GM12878 (cell line): Measurements from ENCODE around the gene C11orf52. TPM values are rescaled to one million over a fixed set of nuclear protein-coding genes. Genes with fewer than 3 reads are reported as not detected.

Experiments
- ATAC-seq: fragments of 200-7000 bp; cut with Tn5 transposase; 3 replicates; pipeline ENCODE4 v1.9.1; 2020; ENCODE audit warnings: mild to moderate bottlenecking, moderate library complexity
- BruUV-seq: library from RNA; stranded (reverse); fragments of 400-500 nt; replicated peaks from 2 replicates; lab custom pipeline; 2021; lab: Mats Ljungman, UMichigan
- CTCF ChIA-PET: fragments of 300-600 bp; sonication (Branson Sonifier 250); formaldehyde crosslinking; extraction: SDS; loops from one replicate; lab custom pipeline; 2021; ENCODE audit warnings: inconsistent platforms; lab: Yijun Ruan, JAX
- POLR2A ChIA-PET: fragments of 350-600 bp; formaldehyde crosslinking; extraction: SDS; loops from one replicate; lab custom pipeline; 2021; ENCODE audit warnings: inconsistent platforms; lab: Charles Lee
- RAD21 ChIA-PET: fragments of 300-600 bp; sonication (Branson Sonifier 250); formaldehyde crosslinking; loops from one replicate; lab custom pipeline; 2023; ENCODE audit warnings: antibody characterized with exemption; ENCODE audit not compliant: unreplicated experiment; lab: Charles Lee
- SMC1A ChIA-PET: fragments of 300-600 bp; sonication (Branson Sonifier 250); formaldehyde crosslinking; loops from one replicate; lab custom pipeline; 2023; ENCODE audit not compliant: unreplicated experiment, uncharacterized antibody; lab: Charles Lee
- DNase-seq: peaks from one replicate; pipeline ENCODE4 v3.0.0-alpha.2; 2011; ENCODE audit warnings: low read depth, low spot score
- FAIRE-seq: peaks from 3 replicates; lab custom pipeline; 2011; peaks lifted over from hg19 to GRCh38; lab: Jason Lieb, UNC
- H2AFZ ChIP-seq: 2 replicates; pipeline ENCODE4 v1.6.0; 2011; ENCODE audit warnings: low read depth, low read length, control low read depth; ENCODE audit not compliant: control insufficient read depth
- H3K27ac ChIP-seq: 2 replicates; pipeline ENCODE4 v1.5.1; 2011; ENCODE audit warnings: control low read depth; ENCODE audit not compliant: control insufficient read depth, insufficient read depth
- H3K27me3 ChIP-seq, 2 experiments: replicated peaks in 1 of 2; 2 replicates each; pipeline versions ENCODE4 v1.6.0 to v1.6.1; 2011; ENCODE audit warnings: low read length in 1 of 2; ENCODE audit not compliant: control insufficient read depth in 2 of 2, insufficient read depth in 2 of 2
- H3K36me3 ChIP-seq, 2 experiments: 2 replicates each; pipeline ENCODE4 v1.5.1; 2011; ENCODE audit warnings: low read length in 1 of 2; ENCODE audit not compliant: control insufficient read depth in 2 of 2, insufficient read depth in 2 of 2
- H3K4me1 ChIP-seq: 2 replicates; pipeline ENCODE4 v1.6.1; 2011; ENCODE audit warnings: mild to moderate bottlenecking, low read length, moderate library complexity, mixed read lengths; ENCODE audit not compliant: control insufficient read depth, insufficient read depth
- H3K4me2 ChIP-seq: 2 replicates; pipeline ENCODE4 v1.6.0; 2011; ENCODE audit warnings: control low read depth; ENCODE audit not compliant: control insufficient read depth, insufficient read depth
- H3K4me3 ChIP-seq: fragments of 200-600 bp; sonication (generic); 2 replicates; pipeline ENCODE4 v1.5.1; 2016
- H3K79me2 ChIP-seq: 2 replicates; pipeline ENCODE4 v1.6.0; 2011; ENCODE audit warnings: low read length; ENCODE audit not compliant: control insufficient read depth, insufficient read depth
- H3K9ac ChIP-seq: 2 replicates; pipeline ENCODE4 v1.8.0; 2011; ENCODE audit warnings: low read length, control low read depth, mixed read lengths; ENCODE audit not compliant: control insufficient read depth, insufficient read depth
- H3K9me3 ChIP-seq: replicated peaks from 3 replicates; pipeline ENCODE4 v1.5.1; 2011; ENCODE audit warnings: mild to moderate bottlenecking, low read length; ENCODE audit not compliant: control insufficient read depth, insufficient read depth
- H4K20me1 ChIP-seq: 2 replicates; pipeline ENCODE4 v1.6.0; 2011; ENCODE audit not compliant: control insufficient read depth, insufficient read depth
- NFIC ChIP-seq: IDR thresholded peaks from 2 replicates; pipeline ENCODE4 v1.6.1; 2012; ENCODE audit warnings: low read depth, mild to moderate bottlenecking, inconsistent platforms, low read length, moderate library complexity
- NR2C2 ChIP-seq: IDR thresholded peaks from 2 replicates; pipeline ENCODE4 v1.6.1; 2011; ENCODE audit warnings: borderline replicate concordance, low read depth; ENCODE audit not compliant: control insufficient read depth, insufficient read length
- PBX3 ChIP-seq: IDR thresholded peaks from 2 replicates; pipeline ENCODE4 v1.6.1; 2011; ENCODE audit warnings: mild to moderate bottlenecking, low read depth, low read length, moderate library complexity; ENCODE audit not compliant: insufficient replicate concordance
- SPI1 ChIP-seq: IDR thresholded peaks from 2 replicates; pipeline ENCODE4 v1.6.1; 2011; ENCODE audit warnings: low read depth, mild to moderate bottlenecking, low read length, moderate library complexity, borderline replicate concordance; ENCODE audit not compliant: insufficient read depth
- WGBS: methylation state at CpG from one replicate; pipeline ENCODE4 v1.1.6; 2016; ENCODE audit warnings: low lambda C conversion rate; ENCODE audit not compliant: insufficient replicate concordance, insufficient coverage; ENCODE audit errors: missing lambda C conversion rate; 5-methylcytosine and 5-hydroxymethylcytosine counted together
- in situ Hi-C: fragments of 300-500 bp; cut with MboI; formaldehyde crosslinking; loops from 9 replicates; pipeline ENCODE4 v1.14.3; 2018; ENCODE audit warnings: mixed read lengths
- intact Hi-C: fragments of 100-400 bp; cut with micrococcal nuclease; formaldehyde crosslinking; loops from one replicate; pipeline ENCODE4 v1.14.2; 2022; ENCODE audit not compliant: unreplicated experiment
- polyA plus RNA-seq, 11 experiments: library from polyadenylated mRNA; depleted of rRNA in 4 of 11; unstranded in 6 of 11; stranded (reverse) in 5 of 11; fragments of >200 nt; fragmentation: Nextera tagmentation in 4 of 11; fragmentation: Illumina TruSeq in 1 of 11; extraction: Ambion mirVana in 4 of 11; extraction: Trizol in 1 of 11; gene quantifications; 1 replicate in 1 of 11; 2 replicates in 10 of 11; pipeline versions ENCODE4 v1.2.1 to v1.2.3, GENCODE V29; 2011 to 2016; ENCODE audit warnings: inconsistent platforms in 2 of 11, missing spikeins in 2 of 11, low read depth in 1 of 11
- total RNA-seq, 4 experiments: library from RNA; depleted of rRNA in 3 of 4; stranded (reverse); fragments of >200 nt in 3 of 4; fragmentation: Illumina TruSeq in 1 of 4; extraction: Trizol in 1 of 4; gene quantifications; 2 replicates each; pipeline versions ENCODE4 v1.2.1 to v1.2.3, GENCODE V29; 2013 to 2021
- TF ChIP-seq, protein P1 (sequence below): IDR thresholded peaks from 2 replicates; pipeline ENCODE4 v1.6.1; 2011; ENCODE audit warnings: low read depth, low read length, improper control_type of control experiment, borderline replicate concordance

Gene C11orf52
- total and polyA plus RNA-seq, 10 of the 15 experiments (the other 5 are each of a cell fraction or from before 2014, with no cell fraction given), result not detected

GRCh38 chr11:111937461-111937769 lies 18.7 kb downstream of the C11orf52 start:
- in situ Hi-C loops (loop anchor here (10.0 kb wide), 1 partner anchor 337 kb away; no protein-coding TSS in a partner anchor), intact Hi-C loops (loop anchor here (10.0 kb wide), 1 partner anchor 237 kb away; the partner anchor contains the start of gene BCO2)
- Histone ChIP-seq H3K4me2 (peak overlapping the region; percentile 80), H4K20me1 (no peaks in the 10 kb centered on the region), H3K79me2 (no peaks in the 10 kb centered on the region), H3K27ac (no peak overlapping the region), H2AFZ (peak overlapping the region; percentile 67), H3K9ac (peak overlapping the region; percentile 41; the same call in 1 of the 2 replicates), H3K4me3 (peak overlapping the region; percentile 72), H3K4me1 (peaks cover 22% of the 10 kb centered on the region), H3K27me3 (0 out of 4 replicates have a peak, but pooled peaks cover 0 to 1% of the 10 kb centered on the region in 2 experiments), H3K36me3 (no peaks in the 10 kb centered on the region), H3K9me3 (no peaks in the 10 kb centered on the region)
- no peak for DNase-seq
- ChIA-PET SMC1A (interaction anchor here (0.7 to 1.4 kb wide), 2 partner anchors 16 to 175 kb away, joined by 3 to 4 read pairs; no protein-coding TSS in a partner anchor), POLR2A (interaction anchor here (1.1 kb wide), 1 partner anchor 10 kb away, joined by 5 read pairs; no protein-coding TSS in a partner anchor), RAD21 (interaction anchor here (10.8 kb wide), 1 partner anchor 43 kb away, joined by 109 read pairs; no protein-coding TSS in a partner anchor), CTCF (interaction anchor here (0.8 to 3.4 kb wide), 3 partner anchors 8 to 343 kb away, joined by 4 to 16 read pairs (median 5); no protein-coding TSS in a partner anchor)
- TF ChIP-seq SPI1 (no peak), NR2C2 (no peak), PBX3 (no peak), NFIC (no peak)
- TF ChIP-seq, protein P1, sequence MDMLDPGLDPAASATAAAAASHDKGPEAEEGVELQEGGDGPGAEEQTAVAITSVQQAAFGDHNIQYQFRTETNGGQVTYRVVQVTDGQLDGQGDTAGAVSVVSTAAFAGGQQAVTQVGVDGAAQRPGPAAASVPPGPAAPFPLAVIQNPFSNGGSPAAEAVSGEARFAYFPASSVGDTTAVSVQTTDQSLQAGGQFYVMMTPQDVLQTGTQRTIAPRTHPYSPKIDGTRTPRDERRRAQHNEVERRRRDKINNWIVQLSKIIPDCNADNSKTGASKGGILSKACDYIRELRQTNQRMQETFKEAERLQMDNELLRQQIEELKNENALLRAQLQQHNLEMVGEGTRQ, result no peak
- no TSS peak for BruUV-seq
- ATAC-seq, result no peak
- FAIRE-seq, result no peak
- WGBS, result 45% methylated on average over 5 of the region's 9 CpGs
